ENCODE data around the gene CHP2. TPM values are rescaled to one million over a fixed set of nuclear protein-coding genes. Genes with fewer than 3 reads are reported as not detected.

CHP2 gene
- total RNA-seq, 2 experiments from 2014 or later, result not detected

DNA sequence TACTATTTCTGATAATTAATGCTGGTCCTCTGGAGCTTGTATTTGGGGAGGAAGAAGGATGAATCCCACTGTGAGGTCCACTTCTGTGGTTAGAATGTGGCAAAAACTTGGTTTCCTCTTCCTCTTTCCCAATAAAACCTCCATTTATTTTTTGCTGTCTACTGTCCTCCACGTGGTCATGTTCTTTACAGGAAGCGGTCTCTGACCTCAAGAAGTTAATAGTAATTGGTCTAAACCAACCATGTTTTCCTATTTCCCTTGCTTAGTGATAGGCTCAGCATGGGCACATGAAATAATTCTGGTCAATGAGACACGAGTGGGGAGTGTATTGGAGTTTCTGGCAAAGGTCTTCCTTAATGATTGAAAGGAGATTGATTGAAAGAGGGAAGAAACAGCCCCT is 33.9 kb downstream of the CHP2 start:
- no TSS peak for BruUV-seq (replicated peaks)
- CTCF ChIA-PET (ENCODE audit: unreplicated experiment), result no interaction called here
- Histone ChIP-seq H3K36me3 (ENCODE audit: insufficient read depth, low read length) (no peaks in the 10 kb centered on the region), H3K9me3 (ENCODE audit: low read length) (no peaks in the 10 kb centered on the region), H4K20me1 (ENCODE audit: insufficient read depth, low read length) (no peaks in the 10 kb centered on the region), H3K9me2 (ENCODE audit: insufficient read depth, low read length) (no peaks in the 10 kb centered on the region), H3K79me2 (ENCODE audit: insufficient read depth, low read depth, low read length) (no peaks in the 10 kb centered on the region), H3K4me1 (ENCODE audit: insufficient read depth, low read length, poor library complexity, severe bottlenecking) (no peaks in the 10 kb centered on the region), H2AFZ (ENCODE audit: low read length) (no peak overlapping the region), H3K4me3 (ENCODE audit: low read depth, low read length, poor library complexity, severe bottlenecking) (no peak overlapping the region), H3K27ac (ENCODE audit: low read depth, low read length, poor library complexity, severe bottlenecking) (no peak overlapping the region), H3K4me2 (ENCODE audit: low read length) (no peak overlapping the region)
- no peak for DNase-seq (ENCODE audit: low spot score)
- TF ChIP-seq CTCF (conservative IDR thresholded peaks at IDR 0.05; ENCODE audit: low read length) (no peak), EZH2phosphoT487 (IDR thresholded peaks at IDR 0.05; ENCODE audit: borderline replicate concordance, low read depth, low read length) (no peak)
- POLR2A ChIA-PET, result interaction anchor here (0.9 kb wide), 2 partner anchors 8 to 221 kb away, joined by 3 read pairs; no protein-coding TSS in a partner anchor
- intact Hi-C loops (cut with micrococcal nuclease; ENCODE audit: unreplicated experiment), result no loop called here

GRCh38 chr16:23795378-23795777 is 40.6 kb downstream of the CHP2 start:
- Histone ChIP-seq H3K9me2 (ENCODE audit: insufficient read depth, low read length) (no peaks in the 10 kb centered on the region), H3K4me3 (ENCODE audit: low read depth, low read length, poor library complexity, severe bottlenecking) (no peak overlapping the region), H3K79me2 (ENCODE audit: insufficient read depth, low read depth, low read length) (no peaks in the 10 kb centered on the region), H4K20me1 (ENCODE audit: insufficient read depth, low read length) (no peaks in the 10 kb centered on the region), H3K4me1 (ENCODE audit: insufficient read depth, low read length, poor library complexity, severe bottlenecking) (no peaks in the 10 kb centered on the region), H3K27ac (ENCODE audit: low read depth, low read length, poor library complexity, severe bottlenecking) (no peak overlapping the region), H3K36me3 (ENCODE audit: insufficient read depth, low read length) (no peaks in the 10 kb centered on the region), H3K9me3 (ENCODE audit: low read length) (no peaks in the 10 kb centered on the region), H3K4me2 (ENCODE audit: low read length) (no peak overlapping the region), H2AFZ (ENCODE audit: low read length) (no peak overlapping the region)
- BruUV-seq (replicated peaks), result no TSS peak
- no peak for DNase-seq (ENCODE audit: low spot score)
- POLR2A ChIA-PET, result no interaction called here
- TF ChIP-seq CTCF (conservative IDR thresholded peaks at IDR 0.05; ENCODE audit: low read length), result no peak
- no peak for TF ChIP-seq EZH2phosphoT487 (IDR thresholded peaks at IDR 0.05; ENCODE audit: borderline replicate concordance, low read depth, low read length)
- CTCF ChIA-PET (ENCODE audit: unreplicated experiment), result no interaction called here
- intact Hi-C loops (cut with micrococcal nuclease; ENCODE audit: unreplicated experiment), result no loop called here

- POLR2A ChIA-PET, result interaction anchor here (0.6 to 1.5 kb wide), 4 partner anchors 79 to 259 kb away, joined by 3 to 7 read pairs (median 5); no protein-coding TSS in a partner anchor
- BruUV-seq (replicated peaks), result no TSS peak
- no peaks in the 10 kb centered on the region for H3K79me2 ChIP-seq (ENCODE audit: insufficient read depth, low read depth, low read length)
- no peak for DNase-seq (ENCODE audit: low spot score)
- no peak overlapping the region for H3K4me2 ChIP-seq (ENCODE audit: low read length)
- no peak overlapping the region for H3K27ac ChIP-seq (ENCODE audit: low read depth, low read length, poor library complexity, severe bottlenecking)
- H2AFZ ChIP-seq (ENCODE audit: low read length), result no peak overlapping the region
- H4K20me1 ChIP-seq (ENCODE audit: insufficient read depth, low read length), result no peaks in the 10 kb centered on the region
- CTCF ChIA-PET (ENCODE audit: unreplicated experiment), result no interaction called here
- H3K9me2 ChIP-seq (ENCODE audit: insufficient read depth, low read length), result no peaks in the 10 kb centered on the region
- no peaks in the 10 kb centered on the region for H3K9me3 ChIP-seq (ENCODE audit: low read length)
- no peaks in the 10 kb centered on the region for H3K4me1 ChIP-seq (ENCODE audit: insufficient read depth, low read length, poor library complexity, severe bottlenecking)
- intact Hi-C loops (cut with micrococcal nuclease; ENCODE audit: unreplicated experiment), result no loop called here
- no peak overlapping the region for H3K4me3 ChIP-seq (ENCODE audit: low read depth, low read length, poor library complexity, severe bottlenecking)
- TF ChIP-seq EZH2phosphoT487 (IDR thresholded peaks at IDR 0.05; ENCODE audit: borderline replicate concordance, low read depth, low read length) (no peak), CTCF (conservative IDR thresholded peaks at IDR 0.05; ENCODE audit: low read length) (no peak)
- H3K36me3 ChIP-seq (ENCODE audit: insufficient read depth, low read length), result no peaks in the 10 kb centered on the region
Observed at GRCh38 chr16:23796941-23797340, 42.1 kb downstream of the CHP2 start.
